ENCODE measurements around the gene RNFT2.

GRCh38 chr12:116860263-116860662, 122.1 kb downstream of the RNFT2 start:
- TF ChIP-seq ZNF585B (tag by site-specific recombination; IDR thresholded peaks at IDR 0.05) = no peak
- no peak for TF ChIP-seq ZNF560 (tag by site-specific recombination; IDR thresholded peaks at IDR 0.05; ENCODE audit: borderline replicate concordance)
- no peak for TF ChIP-seq MYNN (tag by site-specific recombination; IDR thresholded peaks at IDR 0.05; ENCODE audit: borderline replicate concordance)
- no peak for TF ChIP-seq ZNF239 (tag by site-specific recombination; IDR thresholded peaks at IDR 0.05)
- no peak for TF ChIP-seq CTCF (tag by site-specific recombination; IDR thresholded peaks at IDR 0.05)
- TF ChIP-seq BCL11B (tag by site-specific recombination; IDR thresholded peaks at IDR 0.05; ENCODE audit: low read depth) = no peak
- no peak for TF ChIP-seq ZNF157 (tag by site-specific recombination; IDR thresholded peaks at IDR 0.05)
- TF ChIP-seq ZNF140 (tag by site-specific recombination; IDR thresholded peaks at IDR 0.05) = no peak
- no peak for TF ChIP-seq ZBTB26 (tag by site-specific recombination; optimal IDR thresholded peaks at IDR 0.05)
